HepG2 (cell line): ENCODE results near the gene DAZAP1. TPM values are rescaled to one million over a fixed set of nuclear protein-coding genes. Genes with fewer than 3 reads are reported as not detected.

ENCODE experiments used
- ERF ChIP-seq: IDR thresholded peaks from 2 replicates; pipeline ENCODE4 v1.6.1; 2018; ENCODE audit warnings: missing biosample characterization, missing genetic modification reagents
- ESRRA ChIP-seq: sonication (generic); formaldehyde crosslinking; IDR thresholded peaks from 2 replicates; pipeline ENCODE4 v1.5.1; 2020; ENCODE audit warnings: mild to moderate bottlenecking, low read depth, missing genetic modification reagents
- GTF2F1 ChIP-seq: fragments of 150-350 bp; IDR thresholded peaks from 2 replicates; pipeline ENCODE4 v1.6.1; 2014; ENCODE audit warnings: low read length
- HNRNPL ChIP-seq: fragments of 200-400 bp; formaldehyde crosslinking; IDR thresholded peaks from 2 replicates; pipeline ENCODE4 v1.6.1; 2017; ENCODE audit warnings: mild to moderate bottlenecking, low read depth, low read length
- NFATC3 ChIP-seq: sonication (generic); formaldehyde crosslinking; IDR thresholded peaks from 2 replicates; pipeline ENCODE4 v1.5.1; 2020; ENCODE audit warnings: mild to moderate bottlenecking, missing genetic modification reagents
- POLR2A ChIP-seq, 2 experiments: IDR thresholded peaks; 2 replicates each; pipeline ENCODE4 v1.6.1; 2011; ENCODE audit warnings: low read depth in 2 of 2, low read length in 2 of 2, mild to moderate bottlenecking in 1 of 2, moderate library complexity in 1 of 2; ENCODE audit not compliant: insufficient read depth in 1 of 2
- SAFB2 ChIP-seq: sonication (generic); formaldehyde crosslinking; IDR thresholded peaks from 2 replicates; pipeline ENCODE4 v1.5.1; 2020; ENCODE audit warnings: missing genetic modification reagents, low read depth, mild to moderate bottlenecking, borderline replicate concordance
- STAT5B ChIP-seq: sonication (generic); formaldehyde crosslinking; IDR thresholded peaks from 2 replicates; pipeline ENCODE4 v1.4.0; 2020; ENCODE audit warnings: missing genetic modification reagents
- WIZ ChIP-seq: sonication (generic); formaldehyde crosslinking; IDR thresholded peaks from 2 replicates; pipeline ENCODE4 v1.5.1; 2020; ENCODE audit warnings: mild to moderate bottlenecking, missing genetic modification reagents
- ZNF451 ChIP-seq: sonication (generic); formaldehyde crosslinking; IDR thresholded peaks from 2 replicates; pipeline ENCODE4 v1.5.0; 2020; ENCODE audit warnings: mild to moderate bottlenecking, missing genetic modification reagents
- ZNF468 ChIP-seq: sonication (generic); formaldehyde crosslinking; IDR thresholded peaks from 2 replicates; pipeline ENCODE4 v1.8.0; 2022; ENCODE audit warnings: mild to moderate bottlenecking, moderate library complexity, missing genetic modification reagents
- polyA plus RNA-seq, 8 experiments: library from polyadenylated mRNA; depleted of rRNA in 3 of 8; stranded (reverse) in 7 of 8; unstranded in 1 of 8; fragments of >200 nt; fragmentation: Illumina TruSeq in 4 of 8; extraction: Trizol in 4 of 8; gene quantifications; 2 replicates each; pipeline versions ENCODE4 v1.2.1 to v1.2.3, GENCODE V29; 2011 to 2016; ENCODE audit warnings: low read depth in 4 of 8, missing spikeins in 1 of 8, mixed read lengths in 1 of 8; ENCODE audit not compliant: insufficient read depth in 1 of 8
- total RNA-seq, 5 experiments: library from RNA; depleted of rRNA; stranded (reverse); fragments of >200 nt; fragmentation: Illumina TruSeq; extraction: Trizol; gene quantifications; 2 replicates each; pipeline ENCODE4 v1.2.3, GENCODE V29; 2016; ENCODE audit warnings: low read depth in 1 of 5
- TF ChIP-seq, protein P1 (sequence below): sonication (generic); formaldehyde crosslinking; IDR thresholded peaks from 2 replicates; pipeline ENCODE4 v1.8.0; 2022; ENCODE audit warnings: mild to moderate bottlenecking, missing genetic modification reagents
- TF ChIP-seq, protein P2 (sequence below): sonication (generic); formaldehyde crosslinking; IDR thresholded peaks from 2 replicates; pipeline ENCODE4 v1.8.1; 2023; ENCODE audit warnings: mild to moderate bottlenecking, missing genetic modification reagents
- TF ChIP-seq, protein P3 (sequence below): sonication (generic); formaldehyde crosslinking; IDR thresholded peaks from 2 replicates; pipeline ENCODE4 v1.4.0; 2020; ENCODE audit warnings: missing genetic modification reagents
- TF ChIP-seq, protein P4 (sequence below): sonication (generic); formaldehyde crosslinking; IDR thresholded peaks from 2 replicates; pipeline ENCODE4 v1.8.0; 2022; ENCODE audit warnings: mild to moderate bottlenecking, missing genetic modification reagents, borderline replicate concordance
- TF ChIP-seq, protein P5 (sequence below): sonication (generic); formaldehyde crosslinking; IDR thresholded peaks from 2 replicates; pipeline ENCODE4 v1.4.0; 2020; ENCODE audit warnings: mild to moderate bottlenecking, missing genetic modification reagents, borderline replicate concordance
- TF ChIP-seq, protein P6 (sequence below): fragments of 450-650 bp; IDR thresholded peaks from 2 replicates; pipeline ENCODE4 v1.6.1; 2016

DAZAP1 gene
- total and polyA plus RNA-seq, 2 of the 13 experiments (the other 11 are each of a cell fraction or from before 2014, with no cell fraction given), result 63.3 to 79.2 TPM

DNA sequence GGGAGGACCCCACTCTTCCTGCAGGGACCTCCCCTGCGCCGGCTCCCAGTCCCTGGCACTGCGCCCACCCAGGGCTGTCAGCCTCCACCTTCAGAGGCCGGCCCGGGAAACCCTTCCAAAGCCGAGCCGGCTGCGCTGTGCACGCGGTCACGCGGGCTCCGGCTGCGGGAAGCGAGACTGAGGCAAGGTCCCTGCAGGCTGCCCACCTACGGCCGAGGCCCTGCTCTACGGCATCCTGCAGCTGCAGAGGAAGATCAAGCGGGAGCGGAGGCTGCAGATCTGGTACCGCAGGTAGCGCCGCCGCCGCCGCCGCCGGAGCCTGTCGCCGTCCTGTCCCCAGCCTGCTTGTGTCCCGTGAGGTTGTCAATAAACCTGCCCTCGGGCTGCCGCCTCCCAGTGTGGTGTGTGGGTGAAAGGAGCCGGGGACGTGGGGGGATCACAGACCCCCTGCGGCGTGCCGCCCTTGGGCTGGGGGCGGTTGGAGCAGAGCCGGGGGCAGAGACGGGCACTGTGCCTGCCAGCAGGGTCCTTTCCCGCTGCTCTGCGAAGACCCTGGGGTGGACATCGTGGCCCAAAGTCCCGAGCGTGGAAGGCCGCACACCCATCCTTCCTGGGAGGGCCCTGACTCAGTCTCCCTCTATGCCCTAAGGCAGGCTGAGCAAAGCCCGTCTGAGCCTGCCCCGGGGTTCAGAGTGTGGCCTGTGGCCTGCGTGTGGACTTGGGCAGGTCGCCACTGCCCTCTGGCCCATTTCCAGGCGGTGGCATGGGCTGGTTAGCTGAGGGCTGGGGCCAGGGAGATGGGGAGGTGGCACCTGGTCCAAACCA lies 12.0 kb upstream of the DAZAP1 start (continued):
- TF ChIP-seq, protein P1, sequence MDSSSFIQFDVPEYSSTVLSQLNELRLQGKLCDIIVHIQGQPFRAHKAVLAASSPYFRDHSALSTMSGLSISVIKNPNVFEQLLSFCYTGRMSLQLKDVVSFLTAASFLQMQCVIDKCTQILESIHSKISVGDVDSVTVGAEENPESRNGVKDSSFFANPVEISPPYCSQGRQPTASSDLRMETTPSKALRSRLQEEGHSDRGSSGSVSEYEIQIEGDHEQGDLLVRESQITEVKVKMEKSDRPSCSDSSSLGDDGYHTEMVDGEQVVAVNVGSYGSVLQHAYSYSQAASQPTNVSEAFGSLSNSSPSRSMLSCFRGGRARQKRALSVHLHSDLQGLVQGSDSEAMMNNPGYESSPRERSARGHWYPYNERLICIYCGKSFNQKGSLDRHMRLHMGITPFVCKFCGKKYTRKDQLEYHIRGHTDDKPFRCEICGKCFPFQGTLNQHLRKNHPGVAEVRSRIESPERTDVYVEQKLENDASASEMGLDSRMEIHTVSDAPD (CRISPR knock-in tag), result no peak
- TF ChIP-seq HNRNPL (0 out of 2 replicates have a peak, but pooled peaks have one; percentile 86), GTF2F1 (no peak), POLR2A (IDR thresholded peaks at IDR 0.05; ENCODE audit: insufficient read depth in 1 of 2, low read depth in 2 of 2, low read length in 2 of 2) (peak in 1 of 2 experiments; percentile 76; a peak in 2 of 4 replicates), ZNF451 (no peak), ERF (CRISPR knock-in tag) (no peak), SAFB2 (CRISPR knock-in tag) (0 out of 2 replicates have a peak, but pooled peaks have one; percentile 30), NFATC3 (CRISPR knock-in tag) (0 out of 2 replicates have a peak, but pooled peaks have one; percentile 22), ZNF468 (no peak), STAT5B (CRISPR knock-in tag) (no peak), ESRRA (no peak; the same call in 1 of the 2 replicates), WIZ (CRISPR knock-in tag) (no peak)
- TF ChIP-seq, protein P2, sequence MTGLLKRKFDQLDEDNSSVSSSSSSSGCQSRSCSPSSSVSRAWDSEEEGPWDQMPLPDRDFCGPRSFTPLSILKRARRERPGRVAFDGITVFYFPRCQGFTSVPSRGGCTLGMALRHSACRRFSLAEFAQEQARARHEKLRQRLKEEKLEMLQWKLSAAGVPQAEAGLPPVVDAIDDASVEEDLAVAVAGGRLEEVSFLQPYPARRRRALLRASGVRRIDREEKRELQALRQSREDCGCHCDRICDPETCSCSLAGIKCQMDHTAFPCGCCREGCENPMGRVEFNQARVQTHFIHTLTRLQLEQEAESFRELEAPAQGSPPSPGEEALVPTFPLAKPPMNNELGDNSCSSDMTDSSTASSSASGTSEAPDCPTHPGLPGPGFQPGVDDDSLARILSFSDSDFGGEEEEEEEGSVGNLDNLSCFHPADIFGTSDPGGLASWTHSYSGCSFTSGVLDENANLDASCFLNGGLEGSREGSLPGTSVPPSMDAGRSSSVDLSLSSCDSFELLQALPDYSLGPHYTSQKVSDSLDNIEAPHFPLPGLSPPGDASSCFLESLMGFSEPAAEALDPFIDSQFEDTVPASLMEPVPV (CRISPR knock-in tag), result peak; percentile 75; the same call in 1 of the 2 replicates
- TF ChIP-seq, protein P3, sequence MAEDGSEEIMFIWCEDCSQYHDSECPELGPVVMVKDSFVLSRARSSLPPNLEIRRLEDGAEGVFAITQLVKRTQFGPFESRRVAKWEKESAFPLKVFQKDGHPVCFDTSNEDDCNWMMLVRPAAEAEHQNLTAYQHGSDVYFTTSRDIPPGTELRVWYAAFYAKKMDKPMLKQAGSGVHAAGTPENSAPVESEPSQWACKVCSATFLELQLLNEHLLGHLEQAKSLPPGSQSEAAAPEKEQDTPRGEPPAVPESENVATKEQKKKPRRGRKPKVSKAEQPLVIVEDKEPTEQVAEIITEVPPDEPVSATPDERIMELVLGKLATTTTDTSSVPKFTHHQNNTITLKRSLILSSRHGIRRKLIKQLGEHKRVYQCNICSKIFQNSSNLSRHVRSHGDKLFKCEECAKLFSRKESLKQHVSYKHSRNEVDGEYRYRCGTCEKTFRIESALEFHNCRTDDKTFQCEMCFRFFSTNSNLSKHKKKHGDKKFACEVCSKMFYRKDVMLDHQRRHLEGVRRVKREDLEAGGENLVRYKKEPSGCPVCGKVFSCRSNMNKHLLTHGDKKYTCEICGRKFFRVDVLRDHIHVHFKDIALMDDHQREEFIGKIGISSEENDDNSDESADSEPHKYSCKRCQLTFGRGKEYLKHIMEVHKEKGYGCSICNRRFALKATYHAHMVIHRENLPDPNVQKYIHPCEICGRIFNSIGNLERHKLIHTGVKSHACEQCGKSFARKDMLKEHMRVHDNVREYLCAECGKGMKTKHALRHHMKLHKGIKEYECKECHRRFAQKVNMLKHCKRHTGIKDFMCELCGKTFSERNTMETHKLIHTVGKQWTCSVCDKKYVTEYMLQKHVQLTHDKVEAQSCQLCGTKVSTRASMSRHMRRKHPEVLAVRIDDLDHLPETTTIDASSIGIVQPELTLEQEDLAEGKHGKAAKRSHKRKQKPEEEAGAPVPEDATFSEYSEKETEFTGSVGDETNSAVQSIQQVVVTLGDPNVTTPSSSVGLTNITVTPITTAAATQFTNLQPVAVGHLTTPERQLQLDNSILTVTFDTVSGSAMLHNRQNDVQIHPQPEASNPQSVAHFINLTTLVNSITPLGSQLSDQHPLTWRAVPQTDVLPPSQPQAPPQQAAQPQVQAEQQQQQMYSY (CRISPR knock-in tag), result no peak
- TF ChIP-seq, protein P4, sequence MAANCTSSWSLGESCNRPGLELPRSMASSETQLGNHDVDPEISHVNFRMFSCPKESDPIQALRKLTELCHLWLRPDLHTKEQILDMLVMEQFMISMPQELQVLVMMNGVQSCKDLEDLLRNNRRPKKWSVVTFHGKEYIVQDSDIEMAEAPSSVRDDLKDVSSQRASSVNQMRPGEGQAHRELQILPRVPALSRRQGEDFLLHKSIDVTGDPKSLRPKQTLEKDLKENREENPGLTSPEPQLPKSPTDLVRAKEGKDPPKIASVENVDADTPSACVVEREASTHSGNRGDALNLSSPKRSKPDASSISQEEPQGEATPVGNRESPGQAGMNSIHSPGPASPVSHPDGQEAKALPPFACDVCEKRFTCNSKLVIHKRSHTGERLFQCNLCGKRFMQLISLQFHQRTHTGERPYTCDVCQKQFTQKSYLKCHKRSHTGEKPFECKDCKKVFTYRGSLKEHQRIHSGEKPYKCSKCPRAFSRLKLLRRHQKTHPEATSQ (CRISPR knock-in tag), result no peak
- TF ChIP-seq, protein P5, sequence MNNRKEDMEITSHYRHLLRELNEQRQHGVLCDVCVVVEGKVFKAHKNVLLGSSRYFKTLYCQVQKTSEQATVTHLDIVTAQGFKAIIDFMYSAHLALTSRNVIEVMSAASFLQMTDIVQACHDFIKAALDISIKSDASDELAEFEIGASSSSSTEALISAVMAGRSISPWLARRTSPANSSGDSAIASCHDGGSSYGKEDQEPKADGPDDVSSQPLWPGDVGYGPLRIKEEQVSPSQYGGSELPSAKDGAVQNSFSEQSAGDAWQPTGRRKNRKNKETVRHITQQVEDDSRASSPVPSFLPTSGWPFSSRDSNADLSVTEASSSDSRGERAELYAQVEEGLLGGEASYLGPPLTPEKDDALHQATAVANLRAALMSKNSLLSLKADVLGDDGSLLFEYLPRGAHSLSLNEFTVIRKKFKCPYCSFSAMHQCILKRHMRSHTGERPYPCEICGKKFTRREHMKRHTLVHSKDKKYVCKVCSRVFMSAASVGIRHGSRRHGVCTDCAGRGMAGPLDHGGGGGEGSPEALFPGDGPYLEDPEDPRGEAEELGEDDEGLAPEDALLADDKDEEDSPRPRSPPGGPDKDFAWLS (CRISPR knock-in tag), result no peak
- TF ChIP-seq, protein P6, sequence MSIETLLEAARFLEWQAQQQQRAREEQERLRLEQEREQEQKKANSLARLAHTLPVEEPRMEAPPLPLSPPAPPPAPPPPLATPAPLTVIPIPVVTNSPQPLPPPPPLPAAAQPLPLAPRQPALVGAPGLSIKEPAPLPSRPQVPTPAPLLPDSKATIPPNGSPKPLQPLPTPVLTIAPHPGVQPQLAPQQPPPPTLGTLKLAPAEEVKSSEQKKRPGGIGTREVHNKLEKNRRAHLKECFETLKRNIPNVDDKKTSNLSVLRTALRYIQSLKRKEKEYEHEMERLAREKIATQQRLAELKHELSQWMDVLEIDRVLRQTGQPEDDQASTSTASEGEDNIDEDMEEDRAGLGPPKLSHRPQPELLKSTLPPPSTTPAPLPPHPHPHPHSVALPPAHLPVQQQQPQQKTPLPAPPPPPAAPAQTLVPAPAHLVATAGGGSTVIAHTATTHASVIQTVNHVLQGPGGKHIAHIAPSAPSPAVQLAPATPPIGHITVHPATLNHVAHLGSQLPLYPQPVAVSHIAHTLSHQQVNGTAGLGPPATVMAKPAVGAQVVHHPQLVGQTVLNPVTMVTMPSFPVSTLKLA, result no peak
